Measurements from ENCODE around the gene PPT1.
A peak's percentile ranks its signal among the peaks of the same experiment; 100 is the strongest.
"Not testable (repeated sequence)": the region's sequence is repeated elsewhere in the genome, so short reads cannot be mapped to it uniquely, and the experiment has no call there.

PPT1 gene

DNA sequence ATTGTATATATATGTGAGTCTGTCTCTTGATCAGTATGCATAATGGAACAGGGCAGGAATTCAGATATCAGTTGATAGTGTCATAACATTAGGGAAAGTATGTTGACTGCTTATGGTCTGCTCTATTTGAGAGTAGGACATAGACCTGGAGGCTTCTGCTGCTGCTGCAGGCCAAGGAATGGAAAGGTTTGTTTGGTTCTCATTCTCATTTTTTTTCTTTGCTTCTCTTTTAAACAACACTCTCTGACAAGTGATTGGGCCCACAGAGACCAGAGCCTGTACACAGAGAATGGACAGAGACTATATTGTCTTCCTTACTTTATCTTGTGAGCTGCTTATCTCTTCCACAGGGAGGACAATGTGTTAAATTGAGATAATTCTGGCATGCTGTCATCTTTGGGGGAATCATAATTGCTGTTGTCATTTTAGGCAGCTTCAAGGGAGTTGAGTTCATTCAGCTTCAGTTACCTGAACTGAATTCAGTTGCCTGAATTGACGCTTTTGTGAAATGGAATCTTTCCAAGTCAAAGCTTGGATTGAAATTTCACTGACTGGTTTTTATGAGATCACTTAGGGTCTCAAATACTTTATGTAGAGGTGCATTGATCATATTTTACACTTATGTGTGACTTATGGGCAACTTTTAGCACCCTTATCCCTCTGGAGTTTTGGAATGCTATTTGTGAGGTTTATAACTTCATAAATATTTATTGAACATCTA, 39.6 kb downstream of the PPT1 start:
- DNase-seq (ENCODE audit: low read depth), result no peak

DNA sequence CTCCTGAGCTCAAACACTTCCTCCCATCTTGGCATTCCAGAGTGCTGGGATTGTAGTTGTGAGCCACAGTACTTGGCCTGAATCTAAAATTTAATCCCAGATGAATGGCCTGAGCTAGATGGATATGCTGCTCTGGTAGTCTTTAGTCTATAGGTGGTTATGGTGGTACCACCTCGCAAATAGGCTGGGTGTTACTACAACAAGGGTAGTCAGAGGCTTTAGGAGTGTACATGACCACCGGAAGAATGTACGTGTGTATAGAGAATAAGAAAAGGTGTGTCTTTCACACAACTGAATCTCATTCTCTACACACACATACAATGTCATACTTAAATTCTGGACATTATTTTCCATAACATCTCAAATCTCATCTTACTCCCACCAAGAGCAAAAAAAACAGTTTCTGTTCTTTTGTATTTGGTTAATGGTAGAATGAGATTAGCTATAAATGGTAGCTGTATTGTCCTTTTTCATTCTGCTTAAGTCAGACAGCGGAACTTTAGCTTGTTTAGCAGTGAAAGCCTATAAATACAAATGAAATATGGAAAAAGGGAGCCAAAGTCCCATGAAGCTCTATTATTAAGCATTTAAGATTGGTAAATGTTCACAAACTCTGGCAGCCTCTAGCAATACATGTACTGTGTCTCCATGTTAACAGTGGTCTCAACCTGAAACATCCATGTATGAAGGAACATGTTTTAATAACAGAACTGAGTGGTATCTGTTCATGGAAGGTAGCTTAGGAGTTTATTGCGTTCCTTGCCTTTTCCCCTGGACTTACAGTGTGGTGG, 40.3 kb downstream of the PPT1 start:
- DNase-seq (ENCODE audit: low read depth), result no peak

- DNase-seq (ENCODE audit: low read depth), result no peak
These were observed 43.7 kb downstream of the PPT1 start for GRCh38 chr1:40053138-40053887.

GRCh38 chr1:40050863-40051262, 46.2 kb downstream of the PPT1 start:
- no peak for DNase-seq (ENCODE audit: low read depth)

- peak; percentile 11 for DNase-seq (ENCODE audit: low read depth)
These were observed 47.3 kb downstream of the PPT1 start for GRCh38 chr1:40049725-40050124.

- DNase-seq (ENCODE audit: low read depth), result no peak
These were observed 49.3 kb downstream of the PPT1 start for GRCh38 chr1:40047769-40048168.

DNA sequence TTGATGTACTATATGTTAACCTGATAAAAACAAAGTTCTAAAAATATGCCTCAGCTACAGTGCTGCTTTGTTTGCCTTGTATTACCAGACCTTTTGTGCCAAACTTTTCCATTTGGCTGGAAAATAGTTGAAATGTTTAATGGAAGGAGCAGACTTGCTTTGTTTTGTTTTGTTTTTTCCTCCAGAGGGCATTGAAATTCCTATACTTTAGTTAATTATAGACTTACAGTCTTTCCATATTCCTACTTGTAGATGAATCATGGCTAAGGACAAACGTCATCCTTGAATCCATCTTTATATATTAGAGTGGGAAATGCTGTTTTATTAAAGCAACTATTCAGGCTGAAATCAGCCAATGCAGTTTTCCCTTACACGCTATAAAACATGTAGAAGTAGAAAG, 49.8 kb downstream of the PPT1 start:
- DNase-seq (ENCODE audit: low read depth), result no peak

GRCh38 chr1:40045766-40046165, 51.3 kb downstream of the PPT1 start:
- no peak for DNase-seq (ENCODE audit: low read depth)

GRCh38 chr1:40045182-40045581, 51.9 kb downstream of the PPT1 start:
- no peak for DNase-seq (ENCODE audit: low read depth)

DNA sequence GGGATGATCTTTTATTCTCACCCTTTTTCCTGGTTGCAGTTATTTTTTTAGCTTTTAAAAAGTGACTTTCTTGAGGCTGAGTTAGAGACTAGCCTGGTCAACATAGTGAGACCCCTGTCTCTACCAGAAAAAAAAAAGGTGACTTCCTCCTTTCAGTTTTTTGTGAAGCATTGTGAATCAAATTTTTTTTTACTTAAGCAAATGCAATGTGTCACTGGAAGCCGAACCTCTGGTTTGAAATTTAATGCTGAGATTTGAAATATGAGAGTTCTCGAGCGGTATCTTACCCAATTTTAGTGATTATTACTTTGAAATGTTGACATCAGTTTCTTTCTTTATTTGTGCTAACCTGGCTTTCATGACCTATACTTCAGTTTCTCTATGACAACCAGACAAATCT, 52.9 kb downstream of the PPT1 start:
- no peak for DNase-seq (ENCODE audit: low read depth)

DNA sequence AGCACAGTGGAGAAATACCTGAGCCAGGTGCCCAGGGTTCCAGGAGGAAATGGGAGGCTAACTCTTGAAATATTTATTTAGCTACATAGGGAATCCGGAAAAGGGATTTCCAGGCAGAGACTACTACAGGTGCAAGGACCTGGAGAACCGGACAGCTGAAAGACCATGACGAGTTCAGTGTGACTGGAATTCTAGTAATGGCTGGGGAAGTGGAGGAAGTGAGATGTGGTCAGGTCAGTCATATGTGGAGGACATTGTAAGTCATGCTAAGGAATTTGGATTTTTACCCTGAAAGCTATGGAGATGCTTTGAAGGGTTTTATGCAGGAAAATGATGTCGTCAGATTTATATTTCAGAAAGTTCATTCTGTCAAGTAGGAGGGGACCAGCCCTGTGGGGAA, 54.7 kb downstream of the PPT1 start:
- no peak for DNase-seq (ENCODE audit: low read depth)

GRCh38 chr1:40041466-40041838, 55.6 kb downstream of the PPT1 start:
- DNase-seq (ENCODE audit: low read depth), result no peak

DNA sequence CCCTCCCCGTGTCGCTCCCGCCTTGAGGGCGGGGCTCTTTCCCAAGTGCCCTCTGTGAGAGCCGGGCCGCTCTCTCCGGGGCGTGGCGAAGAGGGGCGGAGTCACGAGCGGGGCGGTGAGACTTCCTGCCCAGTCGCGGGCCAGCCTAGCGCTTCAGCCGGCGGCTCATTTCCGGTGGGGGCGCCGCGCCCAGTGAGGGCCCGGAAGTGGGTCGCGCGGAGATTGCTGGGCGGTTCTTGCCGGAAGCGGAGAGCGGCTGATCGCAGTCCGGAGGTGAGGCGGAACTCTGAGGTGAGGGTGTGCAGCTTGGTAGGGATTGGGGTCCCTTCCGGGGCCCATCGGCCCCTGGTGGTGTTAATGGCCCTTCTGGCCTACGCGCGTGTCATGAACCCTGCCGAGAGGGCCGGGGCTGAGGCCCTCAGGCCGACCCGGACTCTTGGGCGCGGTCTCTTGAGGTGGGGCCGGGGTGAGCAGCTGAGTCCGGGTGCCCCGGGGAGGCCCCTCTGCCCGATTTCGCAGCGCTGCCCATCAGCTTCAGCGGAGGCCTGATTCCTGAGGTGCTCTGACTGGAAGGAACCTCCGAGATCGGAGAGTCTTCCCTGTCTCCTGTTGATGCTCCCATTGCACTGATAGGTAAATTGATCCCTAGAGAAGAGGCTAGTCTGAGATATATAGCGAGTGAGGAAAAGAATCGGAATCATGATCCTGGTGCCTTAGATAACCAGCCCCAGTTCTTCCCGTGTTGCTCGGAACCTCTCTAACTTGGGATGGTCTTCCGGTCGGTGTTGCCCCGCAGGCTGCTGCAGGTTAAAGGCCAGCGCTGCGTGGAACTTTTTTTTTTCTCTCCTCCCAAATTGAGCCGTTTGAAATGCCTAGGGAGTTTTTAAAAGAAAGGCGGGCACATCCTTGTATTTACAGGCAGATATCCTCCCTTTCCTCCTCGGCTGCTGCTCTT, 56.3 kb downstream of the PPT1 start, which contains the start of gene CAP1:
CAP1 (plus strand) TSS at position 219 of the 955 bp plus-strand sequence. CDS start 18,618 bp downstream, outside the sequence.
- DNase-seq (ENCODE audit: low read depth), result peak; percentile 100

GRCh38 chr1:40039757-40040510, 57.1 kb downstream of the PPT1 start:
- peak; percentile 40 for DNase-seq (ENCODE audit: low read depth)

DNA sequence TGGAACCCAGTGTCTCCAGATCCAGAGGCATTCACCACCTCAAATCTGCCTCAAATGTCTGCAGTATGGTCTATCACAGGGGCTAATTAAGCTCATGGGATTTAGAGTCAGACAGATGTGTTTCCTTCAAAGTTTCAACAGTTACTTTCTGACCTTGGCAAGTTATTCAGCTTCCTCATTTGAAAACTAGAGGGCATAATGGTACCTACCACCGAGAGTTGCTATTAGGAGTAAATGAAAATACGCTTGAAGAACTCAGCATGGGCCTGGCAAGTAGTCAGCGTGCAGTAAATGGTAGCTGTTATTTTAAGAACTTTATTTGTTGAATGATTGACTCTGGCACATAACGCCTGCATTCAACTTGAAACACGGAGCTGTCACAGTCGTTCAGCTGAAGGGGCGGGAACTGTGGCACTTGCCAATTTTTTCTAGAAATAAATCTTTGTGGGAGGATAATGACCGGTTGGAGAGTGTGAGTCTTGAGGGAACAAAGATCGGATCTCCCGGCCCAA, 57.8 kb downstream of the PPT1 start:
- DNase-seq (ENCODE audit: low read depth), result peak; percentile 9

- no peak for DNase-seq (ENCODE audit: low read depth)
These were observed 58.4 kb downstream of the PPT1 start for GRCh38 chr1:40038697-40039096.

- DNase-seq (ENCODE audit: low read depth), result not testable (repeated sequence)
These were observed 59.8 kb downstream of the PPT1 start for GRCh38 chr1:40037254-40037653.

DNA sequence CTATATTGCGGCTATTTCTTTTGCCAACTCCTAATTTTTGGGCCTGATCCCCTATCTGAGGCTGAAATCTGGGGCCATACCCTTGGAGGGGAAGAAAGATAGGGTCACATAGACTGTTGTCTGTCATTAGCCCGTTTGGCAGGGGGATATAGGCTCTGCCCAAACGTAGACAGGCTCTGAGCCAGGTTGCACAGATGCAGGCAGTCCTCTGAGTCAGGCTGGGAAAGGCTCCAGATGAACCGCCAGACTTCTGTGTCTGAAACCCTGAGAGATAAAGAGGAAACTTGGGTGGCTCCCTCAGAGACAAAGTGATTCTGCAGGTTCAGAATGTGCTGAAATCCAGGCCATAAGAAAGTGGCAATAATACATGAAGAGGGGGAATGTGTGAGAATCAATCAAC, 60.5 kb downstream of the PPT1 start:
- no peak for DNase-seq (ENCODE audit: low read depth)

DNA sequence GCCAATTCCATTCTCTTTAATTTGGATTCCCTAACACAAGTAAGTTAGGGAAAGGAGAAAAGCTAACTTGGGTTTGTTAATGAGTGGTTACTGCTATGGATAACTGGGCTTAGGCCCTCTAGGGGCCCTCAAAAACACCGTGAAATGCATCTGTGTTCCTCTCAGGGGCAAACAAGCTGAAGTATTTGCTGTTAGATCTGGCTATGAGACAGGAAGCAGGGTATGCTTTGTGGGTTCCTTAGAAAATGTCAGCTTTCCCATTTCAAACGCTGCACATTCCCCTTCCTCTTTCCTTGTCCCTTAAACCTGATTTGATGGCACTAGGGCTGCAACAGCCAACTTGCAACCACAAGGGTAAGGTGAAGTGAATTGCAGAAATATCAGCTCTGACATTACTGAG, 62.2 kb downstream of the PPT1 start:
- no peak for DNase-seq (ENCODE audit: low read depth)

DNA sequence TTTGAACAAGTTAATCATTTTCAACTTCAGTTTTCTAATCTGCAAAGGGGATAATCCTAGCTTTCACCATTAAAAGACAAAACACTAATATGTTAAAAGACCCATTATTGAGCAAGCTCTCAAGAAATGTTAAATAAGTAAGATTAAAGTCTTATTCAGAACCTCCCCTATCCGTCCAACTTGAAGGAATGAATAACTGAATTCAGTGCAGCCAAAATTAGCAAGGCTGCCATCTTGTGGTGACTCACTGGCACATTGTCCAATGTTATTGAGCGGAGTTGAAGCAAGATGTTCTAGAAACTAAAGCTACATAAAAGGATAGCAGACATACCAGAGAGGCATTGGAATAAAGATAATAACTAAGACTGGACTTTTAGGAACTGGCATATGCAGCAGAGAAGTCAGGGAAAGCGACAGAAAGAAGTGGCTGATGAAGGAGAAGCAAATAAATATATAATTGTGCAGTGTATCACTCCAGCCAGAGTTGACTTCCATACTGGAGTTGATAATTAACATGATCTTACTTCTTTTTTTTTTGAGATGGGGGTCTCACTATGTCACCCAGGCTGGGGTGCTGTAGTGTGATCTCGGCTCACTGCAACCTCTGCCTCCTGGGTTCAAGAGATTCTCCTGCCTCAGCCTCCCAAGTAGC, 64.7 kb downstream of the PPT1 start:
- peak; percentile 46 for DNase-seq (ENCODE audit: low read depth)
